MCF 10A (cell line): Measurements from ENCODE around the gene MOB3C. TPM values are rescaled to one million over a fixed set of nuclear protein-coding genes. Genes with fewer than 3 reads are reported as not detected.
"Not testable (repeated sequence)": the region's sequence is repeated elsewhere in the genome, so short reads cannot be mapped to it uniquely, and the experiment has no call there.

Source experiments
- BruUV-seq: library from RNA; stranded (reverse); fragments of 400-500 nt; replicated peaks from 2 replicates; lab custom pipeline; 2021; lab: Mats Ljungman, UMichigan
- CTCF ChIA-PET: fragments of 300-600 bp; sonication (Branson Sonifier 250); formaldehyde crosslinking; extraction: SDS; loops from one replicate; lab custom pipeline; 2021; ENCODE audit warnings: antibody characterized with exemption, inconsistent platforms; lab: Yijun Ruan, JAX
- POLR2A ChIA-PET: fragments of 300-600, 350-650 bp; sonication (Branson Sonifier 250); formaldehyde crosslinking; extraction: SDS; loops from one replicate; lab custom pipeline; 2020; ENCODE audit warnings: antibody characterized with exemption, inconsistent platforms; lab: Yijun Ruan, JAX
- DNase-seq: peaks from one replicate; pipeline ENCODE4 v3.0.0-alpha.2; 2018; ENCODE audit not compliant: unreplicated experiment
- H3K27ac Mint-ChIP-seq: one replicate; pipeline ENCODE4 v1.8.0; 2022; ENCODE audit warnings: mild to moderate bottlenecking, low read depth, mixed read lengths; ENCODE audit not compliant: unreplicated experiment
- H3K27me3 Mint-ChIP-seq: one replicate; pipeline ENCODE4 v1.8.0; 2022; ENCODE audit warnings: mixed read lengths; ENCODE audit not compliant: insufficient read depth, unreplicated experiment
- H3K36me3 Mint-ChIP-seq: one replicate; pipeline ENCODE4 v1.8.0; 2022; ENCODE audit warnings: mild to moderate bottlenecking, moderate library complexity, mixed read lengths; ENCODE audit not compliant: insufficient read depth, unreplicated experiment
- H3K4me1 Mint-ChIP-seq: one replicate; pipeline ENCODE4 v1.8.0; 2022; ENCODE audit warnings: mixed read lengths; ENCODE audit not compliant: insufficient read depth, unreplicated experiment
- H3K4me3 Mint-ChIP-seq: one replicate; pipeline ENCODE4 v1.8.0; 2022; ENCODE audit warnings: mild to moderate bottlenecking, moderate library complexity, mixed read lengths; ENCODE audit not compliant: unreplicated experiment
- H3K9me3 Mint-ChIP-seq: one replicate; pipeline ENCODE4 v1.8.0; 2022; ENCODE audit warnings: mixed read lengths; ENCODE audit not compliant: unreplicated experiment
- intact Hi-C: fragments of 100-400 bp; cut with micrococcal nuclease; formaldehyde crosslinking; loops from 2 replicates; pipeline ENCODE4 v1.14.1; 2022
- total RNA-seq: library from RNA; stranded (reverse); gene quantifications from 2 replicates; pipeline ENCODE4 v1.2.3, GENCODE V29; 2022
- TF ChIP-seq, protein P1 (sequence below): fragments of 200-600 bp; IDR thresholded peaks from one replicate; pipeline ENCODE4 v1.8.0; 2022; ENCODE audit warnings: antibody characterized with exemption, mild to moderate bottlenecking; ENCODE audit not compliant: unreplicated experiment

MOB3C gene
- total RNA-seq, 1 experiment from 2014 or later: 5.8 TPM

DNA sequence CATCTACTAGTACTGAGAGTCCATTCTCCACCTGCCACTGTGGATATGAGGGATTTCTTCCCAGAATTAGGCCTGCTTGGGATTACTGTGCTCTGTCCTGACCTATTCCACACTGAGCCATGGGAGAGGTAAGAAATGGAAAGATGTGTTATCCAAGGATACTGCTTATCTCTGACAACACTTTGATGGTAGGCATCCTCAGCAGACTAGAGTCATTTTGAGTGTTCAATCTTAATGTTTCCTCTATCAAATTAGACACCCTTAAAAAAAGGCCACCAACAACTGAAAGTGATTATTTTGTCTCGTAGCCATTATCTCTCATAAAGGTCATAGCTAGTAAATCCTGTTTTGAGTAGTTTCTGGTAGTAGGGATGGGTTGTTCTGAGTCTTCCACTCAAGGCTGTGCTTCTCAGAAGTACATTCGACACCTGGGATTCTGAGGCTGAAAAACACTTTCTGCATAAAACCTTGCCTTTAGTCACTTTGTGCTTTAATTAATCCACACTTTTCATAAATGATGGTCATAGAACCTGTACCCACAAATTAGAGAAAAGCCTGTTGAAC is 42.8 kb upstream of the MOB3C start:
- TF ChIP-seq, protein P1, sequence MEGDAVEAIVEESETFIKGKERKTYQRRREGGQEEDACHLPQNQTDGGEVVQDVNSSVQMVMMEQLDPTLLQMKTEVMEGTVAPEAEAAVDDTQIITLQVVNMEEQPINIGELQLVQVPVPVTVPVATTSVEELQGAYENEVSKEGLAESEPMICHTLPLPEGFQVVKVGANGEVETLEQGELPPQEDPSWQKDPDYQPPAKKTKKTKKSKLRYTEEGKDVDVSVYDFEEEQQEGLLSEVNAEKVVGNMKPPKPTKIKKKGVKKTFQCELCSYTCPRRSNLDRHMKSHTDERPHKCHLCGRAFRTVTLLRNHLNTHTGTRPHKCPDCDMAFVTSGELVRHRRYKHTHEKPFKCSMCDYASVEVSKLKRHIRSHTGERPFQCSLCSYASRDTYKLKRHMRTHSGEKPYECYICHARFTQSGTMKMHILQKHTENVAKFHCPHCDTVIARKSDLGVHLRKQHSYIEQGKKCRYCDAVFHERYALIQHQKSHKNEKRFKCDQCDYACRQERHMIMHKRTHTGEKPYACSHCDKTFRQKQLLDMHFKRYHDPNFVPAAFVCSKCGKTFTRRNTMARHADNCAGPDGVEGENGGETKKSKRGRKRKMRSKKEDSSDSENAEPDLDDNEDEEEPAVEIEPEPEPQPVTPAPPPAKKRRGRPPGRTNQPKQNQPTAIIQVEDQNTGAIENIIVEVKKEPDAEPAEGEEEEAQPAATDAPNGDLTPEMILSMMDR: no peak
- H3K9me3 Mint-ChIP-seq: no peaks in the 10 kb centered on the region
- ChIA-PET CTCF (no interaction called here), POLR2A (interaction anchor here (1.4 kb wide), 1 partner anchor 16 kb away, joined by 5 read pairs; no protein-coding TSS in a partner anchor)
- peaks cover 51% of the 10 kb centered on the region for H3K36me3 Mint-ChIP-seq
- H3K27ac Mint-ChIP-seq: no peak overlapping the region
- H3K4me3 Mint-ChIP-seq: no peak overlapping the region
- BruUV-seq: no TSS peak
- H3K4me1 Mint-ChIP-seq: no peaks in the 10 kb centered on the region
- no peak for DNase-seq
- no peaks in the 10 kb centered on the region for H3K27me3 Mint-ChIP-seq
- intact Hi-C loops: no loop called here

DNA sequence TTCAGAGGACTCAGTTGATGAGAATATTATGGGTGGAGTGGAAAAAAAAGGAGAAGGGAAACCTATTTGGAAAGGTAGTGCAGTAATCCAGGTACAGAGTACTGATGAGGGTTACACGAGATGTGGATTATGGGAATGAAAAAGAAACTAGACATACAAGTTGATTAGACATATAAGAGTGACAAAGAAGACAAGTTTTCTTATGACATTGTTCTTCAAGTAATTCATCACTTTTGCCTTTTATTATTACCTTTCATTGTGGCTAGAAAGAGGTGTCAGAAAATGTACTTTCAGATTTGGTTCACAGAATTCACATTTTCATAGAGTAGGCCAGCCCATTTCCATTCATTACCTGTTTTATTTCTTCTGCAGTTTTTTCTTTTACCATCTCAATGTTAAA is 41.2 kb upstream of the MOB3C start:
- Mint-ChIP-seq H3K27ac (no peak overlapping the region), H3K27me3 (no peaks in the 10 kb centered on the region), H3K4me3 (no peak overlapping the region), H3K4me1 (no peaks in the 10 kb centered on the region), H3K9me3 (no peaks in the 10 kb centered on the region), H3K36me3 (peaks cover 46% of the 10 kb centered on the region)
- intact Hi-C loops: no loop called here
- ChIA-PET POLR2A (interaction anchor here (1.4 kb wide), 1 partner anchor 14 kb away, joined by 5 read pairs; no protein-coding TSS in a partner anchor), CTCF (interaction anchor here (0.5 to 1.1 kb wide), 3 partner anchors 15 to 414 kb away, joined by 3 read pairs; no protein-coding TSS in a partner anchor)
- TF ChIP-seq, protein P1: no peak
- no TSS peak for BruUV-seq
- no peak for DNase-seq

DNA sequence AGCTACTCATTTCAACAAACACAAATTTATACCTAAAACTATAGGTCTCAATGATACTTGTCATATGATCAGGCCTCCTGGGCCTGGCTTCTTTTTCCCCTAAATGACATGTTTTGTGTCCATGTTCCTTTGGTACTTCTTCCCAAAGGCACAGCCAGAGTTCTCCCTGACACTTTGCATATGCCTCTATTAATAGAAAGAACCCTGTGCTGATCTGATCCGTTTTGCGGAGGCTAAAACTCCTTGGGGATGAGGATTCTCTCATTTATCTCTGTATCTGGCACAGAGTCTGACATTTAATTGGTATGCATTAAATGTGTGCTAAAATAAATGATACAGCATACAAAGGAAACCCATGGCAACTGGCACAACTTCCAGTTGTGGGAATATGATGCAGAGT is 40.0 kb upstream of the MOB3C start:
- Mint-ChIP-seq H3K9me3 (no peaks in the 10 kb centered on the region), H3K27ac (no peak overlapping the region), H3K4me1 (no peaks in the 10 kb centered on the region), H3K4me3 (no peak overlapping the region), H3K27me3 (no peaks in the 10 kb centered on the region), H3K36me3 (peaks cover 54% of the 10 kb centered on the region)
- no peak for DNase-seq
- CTCF ChIA-PET: interaction anchor here (0.6 kb wide), 1 partner anchor 292 kb away, joined by 3 read pairs; no protein-coding TSS in a partner anchor
- TF ChIP-seq, protein P1: no peak
- BruUV-seq: no TSS peak
- POLR2A ChIA-PET: no interaction called here
- intact Hi-C loops: no loop called here

DNA sequence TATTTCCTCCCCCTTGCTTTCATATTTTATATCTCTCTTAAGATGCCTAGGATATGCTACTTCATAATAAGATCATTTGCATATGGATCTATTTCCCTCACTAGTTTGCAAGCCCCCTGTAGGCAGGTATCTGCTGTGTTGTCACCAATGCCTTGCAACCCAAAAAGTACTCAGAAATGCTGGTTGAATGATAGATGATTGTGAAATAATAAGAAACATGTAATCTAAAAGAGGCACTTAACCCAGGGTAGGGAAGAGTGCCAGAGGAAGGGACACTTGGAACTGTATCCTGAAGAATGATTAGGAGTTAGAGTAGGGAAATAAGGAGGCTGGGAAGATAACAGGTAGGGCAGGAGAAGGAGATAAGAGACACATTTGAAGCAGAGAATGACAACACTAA is 39.2 kb upstream of the MOB3C start:
- BruUV-seq: no TSS peak
- ChIA-PET POLR2A (no interaction called here), CTCF (no interaction called here)
- intact Hi-C loops: no loop called here
- TF ChIP-seq, protein P1: no peak
- Mint-ChIP-seq H3K27ac (no peak overlapping the region), H3K36me3 (peaks cover 55% of the 10 kb centered on the region), H3K27me3 (no peaks in the 10 kb centered on the region), H3K9me3 (no peaks in the 10 kb centered on the region), H3K4me3 (no peak overlapping the region), H3K4me1 (no peaks in the 10 kb centered on the region)
- no peak for DNase-seq

DNA sequence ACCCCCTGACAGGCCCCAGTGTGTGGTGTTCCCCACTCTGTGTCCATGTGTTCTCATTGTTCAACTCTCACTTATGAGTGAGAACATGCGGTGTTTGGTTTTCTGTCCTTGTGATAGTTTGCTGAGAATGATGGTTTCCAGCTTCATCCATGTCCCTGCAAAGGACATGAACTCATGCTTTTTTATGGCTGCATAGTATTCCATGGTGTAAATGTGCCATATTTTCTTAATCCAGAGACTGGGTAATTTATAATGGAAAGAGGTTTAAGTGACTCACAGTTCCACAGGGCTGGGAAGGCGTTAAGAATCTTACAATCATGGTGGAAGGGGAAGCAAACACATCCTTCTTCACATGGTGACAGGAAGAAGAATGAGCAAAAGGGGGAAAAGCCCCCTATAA is 38.1 kb upstream of the MOB3C start:
- peaks cover 59% of the 10 kb centered on the region for H3K36me3 Mint-ChIP-seq
- H3K27ac Mint-ChIP-seq, H3K4me3 Mint-ChIP-seq, H3K4me1 Mint-ChIP-seq, intact Hi-C loops, BruUV-seq, DNase-seq, H3K9me3 Mint-ChIP-seq, H3K27me3 Mint-ChIP-seq: not testable (repeated sequence)
- CTCF ChIA-PET: interaction anchor here (0.6 to 0.7 kb wide), 2 partner anchors 11 to 377 kb away, joined by 3 to 5 read pairs; no protein-coding TSS in a partner anchor
- POLR2A ChIA-PET: interaction anchor here (1.7 to 2.1 kb wide), 2 partner anchors 11 to 13 kb away, joined by 6 to 7 read pairs; partner anchors contain the start of gene ATPAF1
